HG03108 (cell line): ENCODE results near the gene RBP4.
"Not testable (repeated sequence)": the region's sequence is repeated elsewhere in the genome, so short reads cannot be mapped to it uniquely, and the experiment has no call there.

Source experiments
- ATAC-seq: cut with Tn5 transposase; IDR thresholded peaks from one replicate; pipeline ENCODE4 v1.9.1; 2021; ENCODE audit warnings: moderate library complexity; ENCODE audit not compliant: unreplicated experiment

RBP4 gene

GRCh38 chr10:93567277-93568104, 33.5 kb downstream of the RBP4 start:
- no peak for ATAC-seq

GRCh38 chr10:93566435-93567276, 34.4 kb downstream of the RBP4 start, which contains the start of gene FFAR4:
Gene FFAR4, plus strand, starts transcription at chr10:93566665. Its CDS starts 56 bp downstream, at chr10:93566721.
- ATAC-seq: no peak

GRCh38 chr10:93565446-93565845, 35.6 kb downstream of the RBP4 start:
- no peak for ATAC-seq

GRCh38 chr10:93560541-93560940, 40.5 kb downstream of the RBP4 start:
- no peak for ATAC-seq

GRCh38 chr10:93559490-93559889, 41.5 kb downstream of the RBP4 start:
- no peak for ATAC-seq

GRCh38 chr10:93554760-93555432, 46.1 kb downstream of the RBP4 start:
- no peak for ATAC-seq

GRCh38 chr10:93554316-93554663, 46.7 kb downstream of the RBP4 start:
- ATAC-seq: no peak

- ATAC-seq: no peak
Observed at GRCh38 chr10:93553482-93554315, 47.3 kb downstream of the RBP4 start.

- no peak for ATAC-seq
Observed at GRCh38 chr10:93552780-93553179, 48.3 kb downstream of the RBP4 start.

GRCh38 chr10:93550606-93551005, 50.4 kb downstream of the RBP4 start:
- no peak for ATAC-seq

GRCh38 chr10:93548376-93549071, 52.5 kb downstream of the RBP4 start:
- ATAC-seq: no peak

- ATAC-seq: no peak
Observed at GRCh38 chr10:93547522-93547921, 53.5 kb downstream of the RBP4 start.

GRCh38 chr10:93546995-93547394, 54.0 kb downstream of the RBP4 start:
- not testable (repeated sequence) for ATAC-seq

- ATAC-seq: no peak
Observed at GRCh38 chr10:93542358-93542791, 58.7 kb downstream of the RBP4 start.
